NB4 (cell line): ENCODE measurements around the gene EPSTI1.

Experiments used
- MYC ChIP-seq: IDR thresholded peaks from 2 replicates; pipeline ENCODE4 v1.6.1; 2011; ENCODE audit warnings: low read depth, low read length
- POLR2A ChIP-seq: IDR thresholded peaks from 2 replicates; pipeline ENCODE4 v1.6.1; 2011; ENCODE audit warnings: mild to moderate bottlenecking; ENCODE audit not compliant: insufficient read length; ENCODE audit errors: extremely low read depth
- TF ChIP-seq, protein P1 (sequence below): IDR thresholded peaks from one replicate; pipeline ENCODE4 v1.5.1; 2012; ENCODE audit warnings: low read depth, low read length
- TF ChIP-seq, protein P2 (sequence below): IDR thresholded peaks from 2 replicates; pipeline ENCODE4 v1.6.1; 2011; ENCODE audit warnings: low read depth, low read length

DNA sequence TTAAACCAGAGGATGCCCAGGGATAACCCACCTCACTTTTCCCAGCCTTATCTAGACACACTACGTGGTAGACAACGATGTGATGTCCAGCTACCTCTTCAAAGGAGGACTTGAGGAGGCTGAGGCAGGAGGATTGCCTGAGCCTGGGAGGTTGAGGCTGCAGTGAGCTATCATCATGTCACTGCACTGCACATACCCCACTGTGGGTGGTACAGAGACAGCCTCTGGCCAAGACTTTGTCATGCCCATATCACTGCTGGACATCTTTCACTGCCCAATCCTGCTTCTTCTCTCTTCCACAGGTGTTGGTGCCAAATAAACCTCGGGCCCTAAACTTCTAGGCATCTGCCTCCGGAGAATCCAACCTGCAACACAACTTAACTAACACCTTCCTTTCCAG lies 124.8 kb downstream of the EPSTI1 start:
- TF ChIP-seq, protein P1, sequence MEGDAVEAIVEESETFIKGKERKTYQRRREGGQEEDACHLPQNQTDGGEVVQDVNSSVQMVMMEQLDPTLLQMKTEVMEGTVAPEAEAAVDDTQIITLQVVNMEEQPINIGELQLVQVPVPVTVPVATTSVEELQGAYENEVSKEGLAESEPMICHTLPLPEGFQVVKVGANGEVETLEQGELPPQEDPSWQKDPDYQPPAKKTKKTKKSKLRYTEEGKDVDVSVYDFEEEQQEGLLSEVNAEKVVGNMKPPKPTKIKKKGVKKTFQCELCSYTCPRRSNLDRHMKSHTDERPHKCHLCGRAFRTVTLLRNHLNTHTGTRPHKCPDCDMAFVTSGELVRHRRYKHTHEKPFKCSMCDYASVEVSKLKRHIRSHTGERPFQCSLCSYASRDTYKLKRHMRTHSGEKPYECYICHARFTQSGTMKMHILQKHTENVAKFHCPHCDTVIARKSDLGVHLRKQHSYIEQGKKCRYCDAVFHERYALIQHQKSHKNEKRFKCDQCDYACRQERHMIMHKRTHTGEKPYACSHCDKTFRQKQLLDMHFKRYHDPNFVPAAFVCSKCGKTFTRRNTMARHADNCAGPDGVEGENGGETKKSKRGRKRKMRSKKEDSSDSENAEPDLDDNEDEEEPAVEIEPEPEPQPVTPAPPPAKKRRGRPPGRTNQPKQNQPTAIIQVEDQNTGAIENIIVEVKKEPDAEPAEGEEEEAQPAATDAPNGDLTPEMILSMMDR = no peak
- TF ChIP-seq POLR2A (no peak), MYC (no peak)
- TF ChIP-seq, protein P2, sequence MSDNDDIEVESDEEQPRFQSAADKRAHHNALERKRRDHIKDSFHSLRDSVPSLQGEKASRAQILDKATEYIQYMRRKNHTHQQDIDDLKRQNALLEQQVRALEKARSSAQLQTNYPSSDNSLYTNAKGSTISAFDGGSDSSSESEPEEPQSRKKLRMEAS = no peak
